Sigmoid colon (tissue), 3 donors: ENCODE measurements around the gene EGFLAM.

Experiments used
- POLR2A ChIP-seq, 2 donors: fragments of 450-650 bp; IDR thresholded peaks; one replicate each; pipeline ENCODE4 v1.6.1; 2016; ENCODE audit warnings: antibody characterized with exemption in 2 of 2, mild to moderate bottlenecking in 2 of 2, moderate library complexity in 2 of 2
- TF ChIP-seq, protein P1 (sequence below), 4 experiments: fragments of 450-650 bp in 3 of 4; fragments of 200-600 bp in 1 of 4; IDR thresholded peaks; one replicate each; pipeline ENCODE4 v1.5.1; 2016 to 2019; ENCODE audit warnings: antibody characterized with exemption in 4 of 4, mild to moderate bottlenecking in 3 of 4, moderate library complexity in 2 of 4

DNA sequence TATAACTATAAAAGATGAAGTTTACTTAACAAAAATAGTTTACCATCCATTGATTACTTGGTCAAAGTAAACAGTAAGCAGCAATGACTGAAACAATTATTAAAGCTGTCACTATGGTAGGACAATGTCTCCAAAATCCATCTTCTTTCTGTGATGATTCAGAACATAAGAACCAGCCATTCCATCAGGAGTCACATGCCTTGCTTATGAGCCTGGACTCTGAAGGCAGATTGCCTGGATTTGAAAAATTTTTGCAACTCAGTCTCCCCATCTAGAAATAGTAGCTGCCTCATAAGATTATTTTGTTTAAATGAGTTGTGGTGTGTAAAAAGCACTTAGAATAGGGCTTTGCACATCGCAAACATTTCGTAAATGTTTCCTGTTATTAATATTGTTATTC lies 161.9 kb downstream of the EGFLAM start:
- TF ChIP-seq POLR2A (IDR thresholded peaks at IDR 0.05) = no peak
- TF ChIP-seq, protein P1, sequence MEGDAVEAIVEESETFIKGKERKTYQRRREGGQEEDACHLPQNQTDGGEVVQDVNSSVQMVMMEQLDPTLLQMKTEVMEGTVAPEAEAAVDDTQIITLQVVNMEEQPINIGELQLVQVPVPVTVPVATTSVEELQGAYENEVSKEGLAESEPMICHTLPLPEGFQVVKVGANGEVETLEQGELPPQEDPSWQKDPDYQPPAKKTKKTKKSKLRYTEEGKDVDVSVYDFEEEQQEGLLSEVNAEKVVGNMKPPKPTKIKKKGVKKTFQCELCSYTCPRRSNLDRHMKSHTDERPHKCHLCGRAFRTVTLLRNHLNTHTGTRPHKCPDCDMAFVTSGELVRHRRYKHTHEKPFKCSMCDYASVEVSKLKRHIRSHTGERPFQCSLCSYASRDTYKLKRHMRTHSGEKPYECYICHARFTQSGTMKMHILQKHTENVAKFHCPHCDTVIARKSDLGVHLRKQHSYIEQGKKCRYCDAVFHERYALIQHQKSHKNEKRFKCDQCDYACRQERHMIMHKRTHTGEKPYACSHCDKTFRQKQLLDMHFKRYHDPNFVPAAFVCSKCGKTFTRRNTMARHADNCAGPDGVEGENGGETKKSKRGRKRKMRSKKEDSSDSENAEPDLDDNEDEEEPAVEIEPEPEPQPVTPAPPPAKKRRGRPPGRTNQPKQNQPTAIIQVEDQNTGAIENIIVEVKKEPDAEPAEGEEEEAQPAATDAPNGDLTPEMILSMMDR (IDR thresholded peaks at IDR 0.05) = no peak
